ENCODE results near the gene ASPG. TPM values are rescaled to one million over a fixed set of nuclear protein-coding genes. Genes with fewer than 3 reads are reported as not detected.
A peak's percentile ranks its signal among the peaks of the same experiment; 100 is the strongest.

Gene ASPG
- total RNA-seq, 2 donors from 2014 or later = not detected

GRCh38 chr14:104120281-104120741, 34.8 kb downstream of the ASPG start:
- peaks cover 32% of the 10 kb centered on the region for H3K27me3 Mint-ChIP-seq
- no peak overlapping the region for H3K27ac Mint-ChIP-seq
- no peak for ATAC-seq (replicated peaks)
- peaks cover 8% of the 10 kb centered on the region for H3K9me3 Mint-ChIP-seq
- no peaks in the 10 kb centered on the region for H3K36me3 Mint-ChIP-seq (ENCODE audit: low read depth)
- H3K4me1 Mint-ChIP-seq = no peaks in the 10 kb centered on the region
- no peak overlapping the region for H3K4me3 Mint-ChIP-seq

- ATAC-seq (replicated peaks) = no peak
- Mint-ChIP-seq H3K36me3 (ENCODE audit: low read depth) (no peaks in the 10 kb centered on the region), H3K27me3 (peaks cover 28% of the 10 kb centered on the region), H3K9me3 (peaks cover 9% of the 10 kb centered on the region), H3K4me1 (no peaks in the 10 kb centered on the region), H3K4me3 (no peak overlapping the region), H3K27ac (no peak overlapping the region)
Observed at GRCh38 chr14:104121142-104121541, 35.6 kb downstream of the ASPG start.

DNA sequence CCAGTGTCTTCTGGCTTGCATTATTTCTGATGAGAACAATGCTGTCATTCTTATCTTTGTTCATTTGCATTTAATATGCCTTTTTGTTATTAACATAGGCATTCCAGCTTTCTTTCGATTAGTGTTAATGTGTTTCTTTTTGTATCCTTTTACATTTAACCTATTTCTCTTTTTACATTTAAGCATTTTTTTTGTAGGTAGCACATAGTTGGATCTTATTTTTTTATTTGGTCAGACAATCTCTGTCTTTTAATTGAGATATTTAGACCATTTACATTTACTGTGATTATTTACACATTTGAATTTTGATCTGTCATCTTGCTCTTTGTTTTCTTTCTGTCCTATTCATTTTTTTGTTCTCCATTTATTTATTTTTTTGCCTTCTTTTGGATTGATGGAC, 38.4 kb downstream of the ASPG start:
- no peak for ATAC-seq (replicated peaks)

DNA sequence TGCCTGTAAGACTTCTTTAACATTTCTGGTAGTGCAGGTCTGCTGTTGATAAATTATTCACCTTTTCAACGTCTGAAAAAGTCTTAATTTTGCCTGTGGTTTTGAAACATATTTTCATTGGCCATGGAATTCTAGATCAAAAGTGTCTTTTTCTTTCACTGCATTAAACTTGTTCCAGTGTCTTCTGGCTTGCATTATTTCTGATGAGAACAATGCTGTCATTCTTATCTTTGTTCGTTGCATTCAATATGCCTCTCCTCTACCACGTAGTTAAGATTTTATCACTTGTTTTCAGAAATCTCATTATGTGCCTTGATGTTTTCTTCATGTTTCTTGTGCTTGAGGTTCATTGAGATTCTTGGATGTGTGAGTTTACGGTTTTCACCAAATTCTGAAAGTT, 39.5 kb downstream of the ASPG start:
- no peaks in the 10 kb centered on the region for H3K4me1 Mint-ChIP-seq
- no peaks in the 10 kb centered on the region for H3K36me3 Mint-ChIP-seq (ENCODE audit: low read depth)
- H3K27me3 Mint-ChIP-seq = peaks cover 37% of the 10 kb centered on the region
- no peak for ATAC-seq (replicated peaks)
- H3K27ac Mint-ChIP-seq = no peak overlapping the region
- H3K9me3 Mint-ChIP-seq = peaks cover 26% of the 10 kb centered on the region
- no peak overlapping the region for H3K4me3 Mint-ChIP-seq

More for the DNA sequence above, 38.4 kb downstream of the ASPG start:
- H3K36me3 Mint-ChIP-seq (ENCODE audit: low read depth) = no peaks in the 10 kb centered on the region
- H3K9me3 Mint-ChIP-seq = peaks cover 17% of the 10 kb centered on the region
- H3K27ac Mint-ChIP-seq = no peak overlapping the region
- no peak overlapping the region for H3K4me3 Mint-ChIP-seq
- peaks cover 32% of the 10 kb centered on the region for H3K27me3 Mint-ChIP-seq
- no peaks in the 10 kb centered on the region for H3K4me1 Mint-ChIP-seq

DNA sequence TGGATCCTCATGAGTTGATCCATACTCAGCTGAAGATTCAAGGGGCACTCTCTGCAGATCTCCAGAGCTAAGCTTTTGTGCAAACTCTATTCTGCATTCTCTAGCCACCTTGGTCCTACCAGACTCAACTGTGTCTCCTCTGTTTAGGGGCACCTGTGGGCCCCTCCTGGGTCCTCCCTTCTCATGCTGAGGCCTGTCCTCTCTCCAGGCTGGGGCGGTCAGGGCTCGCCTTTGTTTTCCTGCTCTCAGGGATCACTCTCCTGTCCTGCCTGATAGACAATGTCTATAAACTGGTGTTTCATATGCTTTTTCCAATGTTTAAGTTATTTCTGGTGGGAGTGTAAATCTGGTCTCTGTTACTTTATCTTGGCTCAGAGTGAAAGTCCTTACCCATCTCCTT, 41.3 kb downstream of the ASPG start:
- Mint-ChIP-seq H3K4me3 (no peak overlapping the region), H3K27ac (no peak overlapping the region), H3K36me3 (ENCODE audit: low read depth) (no peaks in the 10 kb centered on the region), H3K9me3 (peaks cover 27% of the 10 kb centered on the region), H3K4me1 (no peaks in the 10 kb centered on the region), H3K27me3 (peaks cover 32% of the 10 kb centered on the region)
- no peak for ATAC-seq (replicated peaks)

- Mint-ChIP-seq H3K27ac (no peak overlapping the region), H3K9me3 (peaks cover 25% of the 10 kb centered on the region), H3K27me3 (peaks cover 38% of the 10 kb centered on the region), H3K4me3 (no peak overlapping the region), H3K4me1 (no peaks in the 10 kb centered on the region), H3K36me3 (ENCODE audit: low read depth) (no peaks in the 10 kb centered on the region)
- ATAC-seq (replicated peaks) = no peak
Observed at GRCh38 chr14:104128981-104129380, 43.5 kb downstream of the ASPG start.

DNA sequence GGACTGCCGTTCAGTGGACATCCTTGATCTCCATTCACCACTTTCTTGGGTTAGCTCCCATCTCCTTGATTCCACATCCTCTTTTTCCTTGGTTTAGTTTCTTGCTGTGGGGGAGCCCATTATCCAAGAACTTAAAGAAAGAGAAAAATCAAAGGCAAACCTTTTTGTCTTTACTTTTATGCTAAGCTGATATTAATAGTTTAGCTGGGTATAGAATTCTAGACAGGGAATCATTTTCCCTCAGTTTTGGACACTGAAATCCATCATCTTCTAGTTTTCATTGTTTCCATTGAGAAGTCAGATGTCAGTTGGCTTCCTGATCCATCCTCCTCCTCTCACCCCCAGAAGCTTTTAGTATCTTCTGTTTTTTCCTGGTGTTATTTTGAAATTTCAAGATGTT, 44.1 kb downstream of the ASPG start:
- no peak overlapping the region for H3K4me3 Mint-ChIP-seq

GRCh38 chr14:104130974-104131651, 45.6 kb downstream of the ASPG start:
- ATAC-seq (replicated peaks) = peak; percentile 31
- Mint-ChIP-seq H3K4me3 (no peak overlapping the region), H3K27me3 (peaks cover 46% of the 10 kb centered on the region), H3K27ac (no peak overlapping the region), H3K4me1 (no peaks in the 10 kb centered on the region), H3K36me3 (ENCODE audit: low read depth) (no peaks in the 10 kb centered on the region), H3K9me3 (peaks cover 18% of the 10 kb centered on the region)

More for the DNA sequence above, 44.1 kb downstream of the ASPG start:
- Mint-ChIP-seq H3K36me3 (ENCODE audit: low read depth) (no peaks in the 10 kb centered on the region), H3K27me3 (peaks cover 38% of the 10 kb centered on the region), H3K9me3 (peaks cover 22% of the 10 kb centered on the region), H3K27ac (no peak overlapping the region), H3K4me1 (no peaks in the 10 kb centered on the region)
- ATAC-seq (replicated peaks) = no peak

GRCh38 chr14:104131968-104132732, 46.6 kb downstream of the ASPG start:
- Mint-ChIP-seq H3K9me3 (peaks cover 10% of the 10 kb centered on the region), H3K27ac (no peak overlapping the region), H3K36me3 (ENCODE audit: low read depth) (peaks cover 5% of the 10 kb centered on the region), H3K27me3 (peaks cover 42% of the 10 kb centered on the region), H3K4me3 (no peak overlapping the region), H3K4me1 (no peaks in the 10 kb centered on the region)
- ATAC-seq (replicated peaks) = no peak

DNA sequence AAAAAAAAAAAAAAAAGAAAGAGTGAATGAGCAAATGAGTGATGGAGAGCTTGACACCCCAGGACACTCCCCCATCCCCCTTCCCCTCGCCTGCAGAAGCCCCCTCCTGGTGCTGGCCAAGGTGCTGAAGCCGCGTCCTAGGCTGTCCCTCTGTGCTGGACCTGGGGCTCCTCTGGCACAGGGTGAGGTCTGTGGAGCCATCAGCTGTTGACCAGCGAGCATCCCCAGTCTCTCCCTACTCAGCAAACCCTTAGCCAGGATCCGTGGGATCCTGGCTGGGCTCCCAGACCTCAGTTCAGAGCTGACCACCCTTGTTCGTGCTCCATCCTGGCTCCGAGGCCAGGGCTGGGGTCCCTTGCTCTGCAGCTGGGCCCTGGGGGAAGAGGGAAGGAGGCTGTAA, 47.5 kb downstream of the ASPG start:
- H3K36me3 Mint-ChIP-seq (ENCODE audit: low read depth) = peaks cover 6% of the 10 kb centered on the region
- H3K27ac Mint-ChIP-seq = no peak overlapping the region
- H3K4me1 Mint-ChIP-seq = no peaks in the 10 kb centered on the region
- H3K4me3 Mint-ChIP-seq = no peak overlapping the region
- H3K9me3 Mint-ChIP-seq = peaks cover 10% of the 10 kb centered on the region
- ATAC-seq (replicated peaks) = no peak
- H3K27me3 Mint-ChIP-seq = peaks cover 41% of the 10 kb centered on the region

GRCh38 chr14:104133496-104133895, 48.0 kb downstream of the ASPG start:
- Mint-ChIP-seq H3K27ac (no peak overlapping the region), H3K9me3 (peaks cover 10% of the 10 kb centered on the region), H3K36me3 (ENCODE audit: low read depth) (peaks cover 6% of the 10 kb centered on the region), H3K4me3 (no peak overlapping the region), H3K4me1 (no peaks in the 10 kb centered on the region), H3K27me3 (peaks cover 39% of the 10 kb centered on the region)
- ATAC-seq (replicated peaks) = no peak

DNA sequence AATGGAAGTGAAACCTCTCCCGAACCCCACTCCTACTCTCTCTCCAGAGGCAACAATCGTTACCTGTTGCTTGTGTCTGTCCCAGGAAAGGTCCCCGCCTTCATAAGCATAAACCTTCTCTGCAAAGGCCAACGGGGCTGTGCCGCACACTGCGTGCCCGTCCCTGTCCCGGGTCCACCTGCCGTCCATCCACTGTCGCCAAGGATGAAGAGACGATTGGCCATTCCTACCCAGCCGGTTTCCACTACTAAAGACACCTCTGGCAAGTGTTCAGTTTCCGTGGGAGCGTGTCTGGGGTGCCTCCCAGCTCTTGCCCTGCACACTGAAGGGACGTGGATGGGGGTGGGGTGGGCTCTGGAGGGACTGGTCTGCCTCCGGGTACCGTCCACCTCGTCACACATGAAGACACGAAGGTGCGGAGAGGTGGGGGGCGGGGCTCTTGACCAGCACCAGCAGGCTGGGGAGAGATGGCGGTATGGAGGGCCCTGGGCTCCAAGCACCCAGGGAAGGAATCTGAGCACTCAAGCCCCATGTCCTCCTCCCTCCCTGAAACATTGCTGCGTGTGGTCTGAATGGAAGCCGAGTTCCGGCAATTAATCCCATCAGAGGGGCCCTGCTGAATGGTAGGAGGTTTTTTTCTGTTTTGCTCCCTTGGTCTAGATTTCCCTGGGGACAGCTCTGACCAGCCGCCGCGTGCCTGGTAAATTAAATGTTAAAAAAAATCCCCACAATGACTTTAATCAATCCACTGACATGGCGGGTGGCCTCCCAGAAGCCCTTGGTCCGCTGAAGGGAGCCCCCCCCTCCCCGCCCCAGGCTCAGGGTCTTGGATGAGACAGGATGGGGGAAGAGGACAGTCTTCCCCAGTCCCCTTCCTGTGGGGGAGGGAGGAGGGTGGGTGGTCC, 48.8 kb downstream of the ASPG start:
- Mint-ChIP-seq H3K27ac (no peak overlapping the region), H3K36me3 (ENCODE audit: low read depth) (peaks cover 6% of the 10 kb centered on the region), H3K4me1 (no peaks in the 10 kb centered on the region), H3K9me3 (peaks cover 7% of the 10 kb centered on the region), H3K27me3 (peaks cover 35% of the 10 kb centered on the region), H3K4me3 (no peak overlapping the region)
- ATAC-seq (replicated peaks) = no peak

DNA sequence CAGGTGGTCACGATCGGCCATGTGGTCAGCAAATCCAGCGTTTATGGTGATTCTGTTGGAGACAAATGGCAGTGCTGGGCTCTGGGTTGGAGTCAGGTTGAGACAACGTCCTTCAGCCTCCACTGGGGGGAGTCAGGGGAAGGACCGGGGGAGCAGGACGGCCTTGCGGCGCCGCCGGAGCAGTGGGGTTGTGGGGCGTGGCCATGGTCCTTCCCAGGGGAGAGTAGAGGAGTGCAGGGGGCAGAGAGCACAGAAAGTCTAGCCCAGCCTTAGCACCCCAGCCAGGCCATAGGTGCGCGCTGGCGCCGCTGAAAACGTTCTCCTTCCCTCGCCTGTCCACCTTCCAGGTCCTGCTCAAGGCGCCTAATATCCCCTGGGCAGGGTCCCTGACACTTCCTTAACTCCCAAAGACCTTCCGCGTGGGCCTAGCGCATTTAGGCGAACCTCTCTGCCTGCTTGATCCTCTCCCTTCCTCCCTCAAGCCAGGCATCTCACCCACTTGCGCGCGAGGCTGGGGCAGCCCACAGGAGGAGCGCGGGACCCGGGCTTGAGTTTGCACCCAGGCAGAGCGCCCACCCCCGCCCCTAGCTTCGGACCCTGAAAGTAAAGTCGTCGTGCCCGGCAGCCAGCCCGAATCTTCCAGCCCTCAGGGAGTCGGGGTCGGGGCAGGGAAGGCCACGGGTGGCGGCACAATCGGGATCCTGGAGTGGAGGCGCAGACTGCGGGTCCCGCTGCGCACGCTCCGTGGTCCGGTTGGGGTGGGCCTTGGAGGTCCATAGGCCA, 49.8 kb downstream of the ASPG start:
- ATAC-seq (replicated peaks) = no peak
- H3K27me3 Mint-ChIP-seq = peaks cover 28% of the 10 kb centered on the region
- H3K4me3 Mint-ChIP-seq = peak overlapping the region; percentile 3
- H3K9me3 Mint-ChIP-seq = no peaks in the 10 kb centered on the region
- H3K36me3 Mint-ChIP-seq (ENCODE audit: low read depth) = peaks cover 6% of the 10 kb centered on the region
- H3K27ac Mint-ChIP-seq = no peak overlapping the region
- no peaks in the 10 kb centered on the region for H3K4me1 Mint-ChIP-seq

All from activated T-helper 17 cell treated with anti-CD3 and anti-CD28 coated beads, Interleukin-2, amount 50 U/mL, for 72 hours (primary cell).